ENCODE results near the gene GNAI1.

The GNAI1 gene

DNA sequence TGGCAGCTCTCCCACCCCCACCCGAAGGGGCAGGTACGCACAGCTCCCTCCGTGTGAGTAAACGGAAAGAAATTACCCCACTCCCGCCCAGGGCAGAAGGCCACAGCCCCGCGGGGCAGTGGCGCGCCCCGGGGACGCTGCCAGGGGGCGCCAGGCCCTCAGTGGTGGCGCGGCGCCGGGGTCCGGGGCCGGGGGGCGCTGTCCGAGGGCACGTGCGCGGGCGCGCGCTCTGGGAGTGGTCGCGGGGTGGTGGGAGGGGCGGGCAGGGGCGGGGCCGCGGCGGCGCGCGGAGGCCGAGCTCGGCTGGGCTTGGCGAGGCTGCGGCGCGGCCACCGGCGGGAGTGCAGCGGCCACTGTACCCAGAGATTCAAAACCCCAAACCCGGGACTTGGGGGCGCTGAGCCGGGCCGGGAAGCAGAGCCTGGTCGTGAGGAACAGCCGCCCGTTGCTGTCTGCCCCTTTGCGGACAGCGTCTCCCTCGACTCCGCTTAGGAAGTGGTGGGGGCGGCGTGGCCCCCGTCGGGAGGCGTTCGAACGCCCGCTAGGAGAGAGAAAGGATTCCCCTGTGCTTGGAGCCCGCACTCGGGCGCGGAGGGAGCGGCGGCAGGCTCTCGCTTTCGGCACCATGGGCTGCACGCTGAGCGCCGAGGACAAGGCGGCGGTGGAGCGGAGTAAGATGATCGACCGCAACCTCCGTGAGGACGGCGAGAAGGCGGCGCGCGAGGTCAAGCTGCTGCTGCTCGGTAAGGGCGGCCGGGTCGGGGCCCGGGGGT, at the start of gene GNAI1:
TSS of gene GNAI1 (plus strand) at position 296 of the 773 bp plus-strand sequence. CDS start at position 626, 330 bp downstream.
- H3K36me3 ChIP-seq (replicated peaks), result no peaks in the 10 kb centered on the region
- H3K27ac ChIP-seq, result peak within 1 kb of the TSS; percentile 61
- in situ Hi-C loops (cut with HindIII; ENCODE audit: low pct_ligation_motif_present, low sequenced_read_pairs), result no loop called here
- H3K4me3 ChIP-seq (ENCODE audit: low read depth, low read length), result peak within 1 kb of the TSS; percentile 74
- no peaks in the 10 kb centered on the region for H3K27me3 ChIP-seq (replicated peaks)
- DNase-seq, result peak; percentile 54
- TF ChIP-seq, protein P1, sequence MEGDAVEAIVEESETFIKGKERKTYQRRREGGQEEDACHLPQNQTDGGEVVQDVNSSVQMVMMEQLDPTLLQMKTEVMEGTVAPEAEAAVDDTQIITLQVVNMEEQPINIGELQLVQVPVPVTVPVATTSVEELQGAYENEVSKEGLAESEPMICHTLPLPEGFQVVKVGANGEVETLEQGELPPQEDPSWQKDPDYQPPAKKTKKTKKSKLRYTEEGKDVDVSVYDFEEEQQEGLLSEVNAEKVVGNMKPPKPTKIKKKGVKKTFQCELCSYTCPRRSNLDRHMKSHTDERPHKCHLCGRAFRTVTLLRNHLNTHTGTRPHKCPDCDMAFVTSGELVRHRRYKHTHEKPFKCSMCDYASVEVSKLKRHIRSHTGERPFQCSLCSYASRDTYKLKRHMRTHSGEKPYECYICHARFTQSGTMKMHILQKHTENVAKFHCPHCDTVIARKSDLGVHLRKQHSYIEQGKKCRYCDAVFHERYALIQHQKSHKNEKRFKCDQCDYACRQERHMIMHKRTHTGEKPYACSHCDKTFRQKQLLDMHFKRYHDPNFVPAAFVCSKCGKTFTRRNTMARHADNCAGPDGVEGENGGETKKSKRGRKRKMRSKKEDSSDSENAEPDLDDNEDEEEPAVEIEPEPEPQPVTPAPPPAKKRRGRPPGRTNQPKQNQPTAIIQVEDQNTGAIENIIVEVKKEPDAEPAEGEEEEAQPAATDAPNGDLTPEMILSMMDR (IDR thresholded peaks at IDR 0.05; ENCODE audit: low read depth, low read length, missing control alignments), result peak; percentile 38

DNA sequence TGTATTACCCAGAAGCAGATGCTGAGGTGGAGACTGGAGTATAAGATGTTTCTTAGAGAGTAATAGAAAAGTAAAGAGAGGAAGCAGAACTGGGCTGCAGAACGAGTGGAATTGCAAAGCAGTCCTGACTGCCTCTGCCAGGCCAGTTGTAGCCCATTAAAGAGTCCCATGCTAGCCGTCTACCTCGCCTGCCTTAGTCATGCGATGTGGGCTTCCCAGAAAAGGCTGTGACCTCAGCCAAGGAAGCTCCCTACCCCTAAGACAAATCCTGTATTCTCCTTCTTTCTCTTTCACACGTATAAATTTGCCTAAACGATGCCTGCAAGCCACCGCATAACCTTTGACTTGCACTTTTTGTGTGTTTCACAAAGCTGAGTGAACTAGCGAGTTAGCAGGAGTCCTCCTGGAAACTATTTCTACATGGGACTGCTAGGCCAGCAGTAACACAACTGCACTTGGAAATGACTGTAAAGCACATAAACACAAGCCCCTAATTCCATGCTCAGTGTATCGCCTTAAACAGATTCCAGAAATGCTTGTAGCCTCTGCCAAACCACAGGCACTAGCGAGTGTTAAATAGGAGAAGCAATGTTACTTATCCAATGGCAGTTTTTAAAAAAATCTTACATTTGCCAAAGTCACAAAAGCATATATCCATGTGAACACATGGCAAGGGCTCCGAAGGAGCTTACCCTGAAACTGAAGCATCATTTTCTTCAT, 47.4 kb upstream of the GNAI1 start:
- Histone ChIP-seq H3K27me3 (replicated peaks) (no peaks in the 10 kb centered on the region), H3K27ac (peak overlapping the region; percentile 48), H3K4me3 (ENCODE audit: low read depth, low read length) (no peak overlapping the region), H3K36me3 (replicated peaks) (no peaks in the 10 kb centered on the region)
- in situ Hi-C loops (cut with HindIII; ENCODE audit: low pct_ligation_motif_present, low sequenced_read_pairs), result no loop called here
- DNase-seq, result peak; percentile 65
- TF ChIP-seq, protein P1 (IDR thresholded peaks at IDR 0.05; ENCODE audit: low read depth, low read length, missing control alignments), result no peak

DNA sequence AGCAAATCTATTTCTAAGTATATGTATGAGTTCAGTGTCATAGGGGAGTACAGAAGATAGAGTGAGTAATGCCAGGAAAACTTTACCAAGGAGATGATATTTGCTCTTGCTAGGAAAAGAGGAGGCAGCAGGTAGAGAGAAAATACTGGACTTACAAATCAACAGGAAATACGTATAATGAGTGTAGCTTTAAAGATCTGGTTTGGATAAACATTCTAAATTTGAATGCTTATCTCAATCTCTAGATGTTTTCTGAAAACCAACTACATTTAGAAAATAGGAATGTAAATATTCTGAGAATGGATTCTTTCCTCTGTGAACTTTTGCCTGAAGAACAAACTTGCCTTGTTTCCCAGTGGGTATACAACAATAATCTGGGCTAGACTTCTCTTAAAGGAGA, 46.9 kb upstream of the GNAI1 start:
- DNase-seq, result no peak
- TF ChIP-seq, protein P1 (IDR thresholded peaks at IDR 0.05; ENCODE audit: low read depth, low read length, missing control alignments), result no peak
- Histone ChIP-seq H3K36me3 (replicated peaks) (no peaks in the 10 kb centered on the region), H3K27ac (peak overlapping the region; percentile 48), H3K4me3 (ENCODE audit: low read depth, low read length) (no peak overlapping the region), H3K27me3 (replicated peaks) (no peaks in the 10 kb centered on the region)
- in situ Hi-C loops (cut with HindIII; ENCODE audit: low pct_ligation_motif_present, low sequenced_read_pairs), result no loop called here

- H3K36me3 ChIP-seq (replicated peaks), result no peaks in the 10 kb centered on the region
- in situ Hi-C loops (cut with HindIII; ENCODE audit: low pct_ligation_motif_present, low sequenced_read_pairs), result no loop called here
- no peak for DNase-seq
- no peak overlapping the region for H3K27ac ChIP-seq
- H3K27me3 ChIP-seq (replicated peaks), result no peaks in the 10 kb centered on the region
- no peak overlapping the region for H3K4me3 ChIP-seq (ENCODE audit: low read depth, low read length)
- TF ChIP-seq, protein P1 (IDR thresholded peaks at IDR 0.05; ENCODE audit: low read depth, low read length, missing control alignments), result no peak
Measured at GRCh38 chr7:80088705-80089104, 45.9 kb upstream of the GNAI1 start.

GRCh38 chr7:80089366-80089765, 45.3 kb upstream of the GNAI1 start:
- no peaks in the 10 kb centered on the region for H3K36me3 ChIP-seq (replicated peaks)
- no peak overlapping the region for H3K27ac ChIP-seq
- in situ Hi-C loops (cut with HindIII; ENCODE audit: low pct_ligation_motif_present, low sequenced_read_pairs), result no loop called here
- DNase-seq, result no peak
- H3K4me3 ChIP-seq (ENCODE audit: low read depth, low read length), result no peak overlapping the region
- H3K27me3 ChIP-seq (replicated peaks), result no peaks in the 10 kb centered on the region
- TF ChIP-seq, protein P1 (IDR thresholded peaks at IDR 0.05; ENCODE audit: low read depth, low read length, missing control alignments), result no peak
